Measurements from ENCODE around the gene CHMP1A.

Gene CHMP1A

GRCh38 chr16:89623511-89624261 lies 33.8 kb downstream of the CHMP1A start:
- no peak for DNase-seq

- DNase-seq = no peak
These were observed 35.7 kb downstream of the CHMP1A start for GRCh38 chr16:89621698-89622409.

- no peak for DNase-seq
These were observed 36.3 kb downstream of the CHMP1A start for GRCh38 chr16:89621136-89621697.

- DNase-seq = no peak
These were observed 37.1 kb downstream of the CHMP1A start for GRCh38 chr16:89620406-89620841.

GRCh38 chr16:89619840-89620239 lies 37.7 kb downstream of the CHMP1A start:
- no peak for DNase-seq

GRCh38 chr16:89618109-89618998 lies 39.2 kb downstream of the CHMP1A start:
- DNase-seq = no peak

- DNase-seq = no peak
These were observed 40.5 kb downstream of the CHMP1A start for GRCh38 chr16:89617036-89617435.

- DNase-seq = peak; percentile 36
These were observed 40.9 kb downstream of the CHMP1A start for GRCh38 chr16:89616623-89617022.

GRCh38 chr16:89615596-89616090 lies 41.9 kb downstream of the CHMP1A start:
- peak; percentile 40 for DNase-seq

- no peak for DNase-seq
These were observed 42.3 kb downstream of the CHMP1A start for GRCh38 chr16:89615176-89615575.

GRCh38 chr16:89613954-89614459 lies 43.5 kb downstream of the CHMP1A start:
- DNase-seq = no peak

GRCh38 chr16:89613231-89613953 lies 44.1 kb downstream of the CHMP1A start, which contains the start of gene DPEP1:
TSS of gene DPEP1 (plus strand) at chr16:89613642. CDS start at chr16:89630411, 16,769 bp downstream.
- no peak for DNase-seq

- DNase-seq = no peak
These were observed 44.9 kb downstream of the CHMP1A start for GRCh38 chr16:89612415-89613166.

- DNase-seq = no peak
These were observed 47.4 kb downstream of the CHMP1A start for GRCh38 chr16:89610108-89610453.

- DNase-seq = no peak
These were observed 49.4 kb downstream of the CHMP1A start for GRCh38 chr16:89607937-89608740.

- DNase-seq = no peak
These were observed 50.1 kb downstream of the CHMP1A start for GRCh38 chr16:89607453-89607852.

GRCh38 chr16:89606006-89606405 lies 51.5 kb downstream of the CHMP1A start:
- no peak for DNase-seq

- DNase-seq = no peak
These were observed 52.1 kb downstream of the CHMP1A start for GRCh38 chr16:89605186-89605970.

- DNase-seq = no peak
These were observed 52.7 kb downstream of the CHMP1A start for GRCh38 chr16:89604764-89605163.
